Epithelial cell of proximal tubule (primary cell): ENCODE measurements around the gene LIMD2. TPM values are rescaled to one million over a fixed set of nuclear protein-coding genes. Genes with fewer than 3 reads are reported as not detected.

Experiments used
- DNase-seq: peaks from one replicate; pipeline ENCODE4 v3.0.0-alpha.2; 2011; ENCODE audit warnings: low read depth
- H3K4me3 ChIP-seq: 2 replicates; pipeline ENCODE4 v1.5.1; 2011; ENCODE audit warnings: low read depth, mild to moderate bottlenecking, low read length
- total RNA-seq: library from RNA; depleted of rRNA; stranded (reverse); fragments of >200 nt; gene quantifications from 2 replicates; pipeline ENCODE4 v1.2.3, GENCODE V29; 2015
- TF ChIP-seq, protein P1 (sequence below): conservative IDR thresholded peaks from 2 replicates; pipeline ENCODE4 v1.5.1; 2012; ENCODE audit warnings: low read depth, mild to moderate bottlenecking, low read length

The LIMD2 gene
- total RNA-seq, 1 donor from 2014 or later, result 161 TPM

DNA sequence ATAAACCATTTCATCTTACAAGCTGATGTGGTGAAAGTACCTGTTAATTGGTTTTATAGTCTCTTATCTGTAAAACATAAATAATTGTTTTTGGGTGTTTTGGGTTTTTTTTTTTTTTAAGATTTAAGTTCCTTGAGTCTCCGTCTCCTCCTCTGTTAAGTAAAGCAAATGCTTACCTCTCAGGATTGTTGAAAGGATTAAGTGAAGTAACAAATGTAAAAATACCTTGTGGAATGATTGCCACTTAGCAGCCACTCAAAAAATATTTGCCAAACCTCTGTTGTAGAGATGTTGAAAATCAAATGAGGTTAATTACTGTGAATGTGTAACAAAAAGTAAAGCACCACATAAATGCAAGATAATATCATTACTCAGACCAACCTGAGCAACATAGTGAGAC lies 19.2 kb downstream of the LIMD2 start:
- TF ChIP-seq, protein P1, sequence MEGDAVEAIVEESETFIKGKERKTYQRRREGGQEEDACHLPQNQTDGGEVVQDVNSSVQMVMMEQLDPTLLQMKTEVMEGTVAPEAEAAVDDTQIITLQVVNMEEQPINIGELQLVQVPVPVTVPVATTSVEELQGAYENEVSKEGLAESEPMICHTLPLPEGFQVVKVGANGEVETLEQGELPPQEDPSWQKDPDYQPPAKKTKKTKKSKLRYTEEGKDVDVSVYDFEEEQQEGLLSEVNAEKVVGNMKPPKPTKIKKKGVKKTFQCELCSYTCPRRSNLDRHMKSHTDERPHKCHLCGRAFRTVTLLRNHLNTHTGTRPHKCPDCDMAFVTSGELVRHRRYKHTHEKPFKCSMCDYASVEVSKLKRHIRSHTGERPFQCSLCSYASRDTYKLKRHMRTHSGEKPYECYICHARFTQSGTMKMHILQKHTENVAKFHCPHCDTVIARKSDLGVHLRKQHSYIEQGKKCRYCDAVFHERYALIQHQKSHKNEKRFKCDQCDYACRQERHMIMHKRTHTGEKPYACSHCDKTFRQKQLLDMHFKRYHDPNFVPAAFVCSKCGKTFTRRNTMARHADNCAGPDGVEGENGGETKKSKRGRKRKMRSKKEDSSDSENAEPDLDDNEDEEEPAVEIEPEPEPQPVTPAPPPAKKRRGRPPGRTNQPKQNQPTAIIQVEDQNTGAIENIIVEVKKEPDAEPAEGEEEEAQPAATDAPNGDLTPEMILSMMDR, result no peak
- H3K4me3 ChIP-seq, result no peak overlapping the region
- DNase-seq, result no peak

DNA sequence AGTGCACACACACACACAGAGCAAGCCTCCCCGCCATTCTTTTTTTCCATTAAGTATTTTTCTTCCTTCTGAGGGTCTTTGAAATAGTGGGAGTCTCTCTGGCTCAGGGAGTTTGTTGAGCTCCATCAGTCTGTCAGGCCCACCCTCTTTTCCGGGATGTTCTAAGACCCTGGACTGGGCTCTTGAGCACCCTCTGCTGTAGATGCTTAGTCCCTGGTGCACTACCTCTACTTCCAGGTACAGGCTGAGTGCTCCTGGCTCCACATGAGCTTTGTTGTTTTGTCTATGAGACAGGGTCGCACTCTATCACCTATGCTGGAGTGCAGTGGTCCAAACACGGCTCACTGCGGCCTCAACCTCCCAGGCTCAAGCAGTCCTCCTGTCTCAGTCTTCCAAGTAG lies 20.7 kb downstream of the LIMD2 start:
- TF ChIP-seq, protein P1, result peak; percentile 38
- no peak overlapping the region for H3K4me3 ChIP-seq
- no peak for DNase-seq

DNA sequence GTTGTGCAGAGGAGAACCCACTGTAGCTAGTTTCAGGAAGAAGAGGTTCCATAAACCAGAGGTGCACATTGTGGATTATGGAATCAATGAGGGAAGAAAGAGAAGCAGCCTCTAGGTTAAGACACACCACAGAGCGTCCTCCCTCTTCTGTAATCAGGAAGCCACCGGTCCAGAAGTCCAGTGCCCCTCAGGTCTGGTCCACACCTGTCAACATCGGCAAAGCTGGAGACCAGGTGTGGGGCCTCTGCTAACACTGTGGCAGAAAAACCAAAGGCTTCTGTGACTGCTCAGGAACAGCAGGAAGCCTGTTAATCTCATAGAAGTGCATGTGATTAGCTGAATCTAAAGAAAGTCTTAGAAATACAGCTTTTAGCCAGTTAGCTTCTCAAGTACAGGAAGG lies 23.3 kb downstream of the LIMD2 start:
- TF ChIP-seq, protein P1, result no peak
- DNase-seq, result no peak
- no peak overlapping the region for H3K4me3 ChIP-seq

DNA sequence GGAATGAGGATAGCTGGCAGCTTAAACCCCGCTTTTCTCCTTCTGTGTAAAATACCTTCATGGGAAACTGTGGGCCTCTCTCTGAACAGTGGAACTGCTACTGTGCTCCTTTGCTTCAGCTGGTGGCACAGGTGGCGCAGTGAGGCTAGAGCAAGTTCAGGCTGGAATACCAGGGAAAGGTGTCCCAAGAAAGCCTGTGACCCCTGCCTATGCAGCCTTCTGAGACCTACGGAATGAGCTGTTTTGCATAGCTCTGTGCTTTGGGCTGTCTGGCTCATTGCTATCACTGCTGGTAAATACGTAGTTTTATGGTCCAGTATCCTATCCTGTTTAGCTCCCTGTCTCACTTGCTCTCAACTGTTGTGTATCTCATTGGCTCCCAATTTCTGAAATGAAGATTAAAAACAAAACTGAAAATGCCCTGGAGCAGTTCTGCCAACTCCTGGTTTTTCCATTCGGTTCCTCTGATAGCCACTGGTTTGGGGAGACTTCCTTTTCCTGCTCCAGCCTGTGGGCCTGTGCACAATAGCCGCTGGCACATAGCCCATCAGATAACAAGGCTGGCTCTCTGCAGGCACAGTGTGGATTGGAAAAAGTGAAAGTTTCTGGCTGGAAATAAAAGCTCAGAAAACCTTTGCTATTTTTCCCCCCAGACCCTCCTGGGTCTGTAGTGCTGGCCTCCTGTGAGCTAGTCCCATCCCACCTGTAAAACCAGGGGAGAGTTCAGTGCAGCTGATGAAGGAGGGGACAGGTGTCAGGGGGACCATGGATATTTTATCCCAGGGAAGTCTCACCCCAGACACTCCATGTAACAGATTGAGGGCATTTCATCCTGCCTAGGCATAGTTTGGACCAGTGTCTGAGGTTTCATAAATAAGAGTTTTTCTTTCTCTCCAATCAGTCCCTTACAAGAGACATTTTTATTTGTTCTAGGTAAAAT lies 24.0 kb downstream of the LIMD2 start:
- TF ChIP-seq, protein P1, result no peak
- no peak overlapping the region for H3K4me3 ChIP-seq
- no peak for DNase-seq

DNA sequence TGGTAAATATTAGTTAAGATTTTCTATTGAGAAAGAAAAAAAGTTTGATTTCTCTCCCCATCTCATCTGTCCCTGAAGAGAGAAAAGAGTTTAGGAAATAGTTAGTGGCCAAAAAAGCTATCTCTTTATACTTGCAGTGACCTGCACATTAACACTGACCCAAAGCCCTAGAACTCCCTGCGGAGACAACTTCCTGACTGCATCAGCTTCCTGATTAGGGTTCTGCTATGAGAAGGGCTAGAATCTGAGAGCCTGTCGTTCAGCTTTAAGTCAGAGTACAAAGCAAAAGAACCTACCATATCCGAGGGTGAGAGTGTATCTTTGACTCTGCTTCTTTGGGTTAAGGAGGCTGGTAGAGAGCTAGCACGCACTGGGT lies 24.7 kb downstream of the LIMD2 start:
- no peak for DNase-seq
- TF ChIP-seq, protein P1, result no peak
- H3K4me3 ChIP-seq, result no peak overlapping the region

DNA sequence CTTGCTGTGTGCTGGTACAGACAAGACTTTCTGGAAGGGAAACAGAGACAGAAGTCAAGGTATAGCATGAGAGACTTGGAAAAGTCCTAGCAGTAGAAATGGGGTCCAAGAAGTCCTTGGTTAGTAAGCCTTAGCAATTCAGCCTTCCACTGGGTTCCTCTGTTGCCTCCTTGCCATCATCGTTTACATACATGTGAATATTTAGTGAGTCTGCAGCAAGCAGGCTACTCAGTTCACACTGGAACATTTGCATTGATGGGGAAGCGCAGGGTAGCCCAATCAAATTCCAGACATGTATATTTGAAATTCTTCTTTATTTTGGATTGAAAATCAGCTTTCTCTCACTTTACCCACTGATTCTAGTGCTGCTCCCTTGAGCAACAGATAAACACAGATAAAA lies 27.1 kb downstream of the LIMD2 start:
- TF ChIP-seq, protein P1, result no peak
- no peak overlapping the region for H3K4me3 ChIP-seq
- no peak for DNase-seq
